GM23338 (cell line): Measurements from ENCODE around the gene ADGRV1. TPM values are rescaled to one million over a fixed set of nuclear protein-coding genes. Genes with fewer than 3 reads are reported as not detected.

Experiments
- ATAC-seq: fragments of 200-7000 bp; cut with Tn5 transposase; 3 replicates; pipeline ENCODE4 v1.9.1; 2020
- DNase-seq: peaks from one replicate; pipeline ENCODE4 v3.0.0-alpha.2; 2015; ENCODE audit warnings: low spot score
- H2AFZ ChIP-seq: fragments of 200-600 bp; sonication (generic); 2 replicates; pipeline ENCODE4 v1.8.0; 2016; ENCODE audit warnings: antibody characterized with exemption, mild to moderate bottlenecking, moderate library complexity
- H3F3A ChIP-seq: fragments of 200-600 bp; sonication (generic); replicated peaks from 2 replicates; pipeline ENCODE4 v1.8.0; 2017; ENCODE audit warnings: antibody characterized with exemption, mixed run types, low read depth
- H3K27ac ChIP-seq: fragments of 200-600 bp; sonication (generic); 2 replicates; pipeline ENCODE4 v1.6.1; 2016; ENCODE audit warnings: low read depth
- H3K27me3 ChIP-seq: fragments of 200-600 bp; sonication (generic); 2 replicates; pipeline ENCODE4 v1.8.0; 2016; ENCODE audit warnings: mild to moderate bottlenecking, mixed run types, moderate library complexity; ENCODE audit not compliant: insufficient read depth
- H3K36me3 ChIP-seq: fragments of 200-600 bp; sonication (generic); 2 replicates; pipeline ENCODE4 v1.8.0; 2016; ENCODE audit warnings: mild to moderate bottlenecking; ENCODE audit not compliant: insufficient read depth
- H3K4me1 ChIP-seq: fragments of 200-600 bp; sonication (generic); 2 replicates; pipeline ENCODE4 v1.8.0; 2016; ENCODE audit warnings: mild to moderate bottlenecking, moderate library complexity; ENCODE audit not compliant: insufficient read depth
- H3K4me2 ChIP-seq: fragments of 200-600 bp; sonication (generic); 2 replicates; pipeline ENCODE4 v1.7.1; 2017; ENCODE audit warnings: mixed run types
- H3K4me3 ChIP-seq: fragments of 200-600 bp; sonication (generic); 2 replicates; pipeline ENCODE4 v1.6.1; 2016; ENCODE audit warnings: mixed run types
- H3K79me2 ChIP-seq: fragments of 200-600 bp; sonication (generic); replicated peaks from 2 replicates; pipeline ENCODE4 v1.8.0; 2017; ENCODE audit warnings: mild to moderate bottlenecking; ENCODE audit not compliant: insufficient read depth
- H3K9me2 ChIP-seq: fragments of 200-600 bp; sonication (generic); 2 replicates; pipeline ENCODE4 v1.8.0; 2017; ENCODE audit not compliant: insufficient read depth
- H4K20me1 ChIP-seq: fragments of 200-600 bp; sonication (generic); replicated peaks from 2 replicates; pipeline ENCODE4 v1.8.0; 2017; ENCODE audit warnings: mild to moderate bottlenecking; ENCODE audit not compliant: insufficient read depth
- H3K27ac Mint-ChIP-seq: 2 replicates; pipeline ENCODE4 v1.8.0; 2020; ENCODE audit warnings: inconsistent platforms, mild to moderate bottlenecking, moderate library complexity, mixed read lengths
- H3K27me3 Mint-ChIP-seq: 3 replicates; pipeline ENCODE4 v1.8.0; 2022; ENCODE audit warnings: low read depth, mild to moderate bottlenecking, moderate library complexity, mixed read lengths, inconsistent platforms; ENCODE audit not compliant: insufficient read depth, poor library complexity
- H3K36me3 Mint-ChIP-seq: 3 replicates; pipeline ENCODE4 v1.8.0; 2021; ENCODE audit warnings: low read depth, mild to moderate bottlenecking, inconsistent platforms, moderate library complexity, mixed read lengths
- H3K4me1 Mint-ChIP-seq: 3 replicates; pipeline ENCODE4 v1.8.0; 2020; ENCODE audit warnings: mild to moderate bottlenecking, inconsistent platforms, mixed read lengths
- H3K4me3 Mint-ChIP-seq: 3 replicates; pipeline ENCODE4 v1.8.0; 2021; ENCODE audit warnings: moderate library complexity, mild to moderate bottlenecking, inconsistent platforms, mixed read lengths
- H3K9me3 Mint-ChIP-seq: 3 replicates; pipeline ENCODE4 v1.8.0; 2020; ENCODE audit warnings: moderate library complexity, mild to moderate bottlenecking, inconsistent platforms, mixed read lengths
- CREB1 ChIP-seq: fragments of 250-450 bp; sonication (Bioruptor Pico); IDR thresholded peaks from 2 replicates; pipeline ENCODE4 v1.5.0; 2020; ENCODE audit warnings: low read depth, mild to moderate bottlenecking, moderate library complexity
- EZH2 ChIP-seq: fragments of 200-600 bp; sonication (generic); IDR thresholded peaks from one replicate; pipeline ENCODE4 v1.8.0; 2017; ENCODE audit warnings: antibody characterized with exemption, mild to moderate bottlenecking, low read depth; ENCODE audit not compliant: unreplicated experiment
- EZH2phosphoT487 ChIP-seq: fragments of 200-600 bp; sonication (generic); IDR thresholded peaks from one replicate; pipeline ENCODE4 v1.8.1; 2018; ENCODE audit warnings: antibody characterized with exemption; ENCODE audit not compliant: unreplicated experiment
- JUNB ChIP-seq: IDR thresholded peaks from one replicate; pipeline ENCODE4 v1.6.1; 2016; ENCODE audit warnings: antibody characterized with exemption; ENCODE audit not compliant: unreplicated experiment
- NANOG ChIP-seq: IDR thresholded peaks from 2 replicates; pipeline ENCODE4 v1.6.1; 2016; ENCODE audit warnings: antibody characterized with exemption, borderline replicate concordance
- POLR2AphosphoS5 ChIP-seq: IDR thresholded peaks from 2 replicates; pipeline ENCODE4 v1.6.1; 2016; ENCODE audit warnings: antibody characterized with exemption, low read depth
- STAT1 ChIP-seq: IDR thresholded peaks from one replicate; pipeline ENCODE4 v1.6.1; 2016; ENCODE audit warnings: antibody characterized with exemption; ENCODE audit not compliant: unreplicated experiment
- ZNF114 ChIP-seq: fragments of 250-450 bp; sonication (Bioruptor Pico); IDR thresholded peaks from 2 replicates; pipeline ENCODE4 v1.5.0; 2020; ENCODE audit warnings: mild to moderate bottlenecking, moderate library complexity
- ZNF331 ChIP-seq: fragments of 250-450 bp; sonication (Bioruptor Pico); IDR thresholded peaks from 2 replicates; pipeline ENCODE4 v1.5.0; 2020; ENCODE audit warnings: low read depth, mild to moderate bottlenecking, moderate library complexity
- polyA plus RNA-seq: library from polyadenylated mRNA; unstranded; fragments of >200 nt; fragmentation: Nextera tagmentation; extraction: Ambion mirVana; gene quantifications from 2 replicates; pipeline ENCODE4 v1.2.1, GENCODE V29; 2016
- total RNA-seq: library from RNA; depleted of rRNA; stranded (reverse); fragments of >200 nt; shearing (Covaris generic); gene quantifications from 2 replicates; pipeline ENCODE4 v1.2.3, GENCODE V29; 2014
- TF ChIP-seq, protein P1 (sequence below): fragments of 250-450 bp; sonication (Bioruptor Pico); IDR thresholded peaks from 2 replicates; pipeline ENCODE4 v1.5.0; 2020; ENCODE audit warnings: mild to moderate bottlenecking, moderate library complexity
- TF ChIP-seq, protein P2 (sequence below): IDR thresholded peaks from 2 replicates; pipeline ENCODE4 v1.6.1; 2016; ENCODE audit warnings: antibody characterized with exemption
- TF ChIP-seq, protein P3 (sequence below): IDR thresholded peaks from one replicate; pipeline ENCODE4 v1.6.1; 2018; ENCODE audit warnings: antibody characterized with exemption; ENCODE audit not compliant: unreplicated experiment
- TF ChIP-seq, protein P4 (sequence below), 2 experiments: fragments of 200-600 bp in 1 of 2; sonication (generic) in 1 of 2; conservative IDR thresholded peaks; 2 replicates each; pipeline versions ENCODE4 v1.5.1 to v1.6.1; 2016 to 2017; ENCODE audit warnings: antibody characterized with exemption in 2 of 2, low read depth in 2 of 2, mild to moderate bottlenecking in 2 of 2, moderate library complexity in 1 of 2

Gene ADGRV1
- total and polyA plus RNA-seq, 2 experiments from 2014 or later = 46.1 to 149 TPM

DNA sequence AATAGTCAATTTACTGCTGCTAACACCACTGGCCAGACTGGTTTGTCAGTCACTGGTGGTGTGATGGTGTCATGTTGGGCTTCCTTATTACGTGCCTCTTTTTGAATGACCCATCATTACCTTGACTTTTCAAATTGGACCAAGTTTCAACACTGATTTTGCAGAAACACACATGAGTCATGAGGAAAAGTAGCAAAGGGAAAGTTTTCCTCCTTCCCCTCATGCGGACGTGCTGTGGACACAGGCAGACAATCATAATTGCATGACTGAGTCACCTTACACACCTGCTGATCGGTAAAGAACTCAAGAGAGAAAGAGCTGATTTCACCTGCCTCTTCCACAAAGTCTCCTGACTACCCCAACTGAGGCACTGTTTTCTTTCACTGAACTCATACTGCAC lies 500.0 kb downstream of the ADGRV1 start:
- Histone ChIP-seq H3K36me3 (no peaks in the 10 kb centered on the region), H3K27ac (no peak overlapping the region), H3K79me2 (0 out of 2 replicates have a peak, but pooled peaks cover 3% of the 10 kb centered on the region), H3K9me2 (no peaks in the 10 kb centered on the region), H3K4me3 (no peak overlapping the region), H3K4me1 (peaks cover 3% of the 10 kb centered on the region; the same call in 1 of the 2 replicates), H4K20me1 (0 out of 2 replicates have a peak, but pooled peaks cover 4% of the 10 kb centered on the region), H2AFZ (no peak overlapping the region), H3F3A (no peaks in the 10 kb centered on the region), H3K4me2 (no peak overlapping the region), H3K27me3 (no peaks in the 10 kb centered on the region)
- DNase-seq (no peak), ATAC-seq (no peak)
- TF ChIP-seq CREB1 (CRISPR knock-in tag) (no peak), JUNB (no peak), ZNF114 (no peak), EZH2phosphoT487 (no peak), ZNF331 (CRISPR knock-in tag) (no peak), NANOG (no peak), POLR2AphosphoS5 (no peak), STAT1 (no peak), EZH2 (no peak)
- TF ChIP-seq, protein P1, sequence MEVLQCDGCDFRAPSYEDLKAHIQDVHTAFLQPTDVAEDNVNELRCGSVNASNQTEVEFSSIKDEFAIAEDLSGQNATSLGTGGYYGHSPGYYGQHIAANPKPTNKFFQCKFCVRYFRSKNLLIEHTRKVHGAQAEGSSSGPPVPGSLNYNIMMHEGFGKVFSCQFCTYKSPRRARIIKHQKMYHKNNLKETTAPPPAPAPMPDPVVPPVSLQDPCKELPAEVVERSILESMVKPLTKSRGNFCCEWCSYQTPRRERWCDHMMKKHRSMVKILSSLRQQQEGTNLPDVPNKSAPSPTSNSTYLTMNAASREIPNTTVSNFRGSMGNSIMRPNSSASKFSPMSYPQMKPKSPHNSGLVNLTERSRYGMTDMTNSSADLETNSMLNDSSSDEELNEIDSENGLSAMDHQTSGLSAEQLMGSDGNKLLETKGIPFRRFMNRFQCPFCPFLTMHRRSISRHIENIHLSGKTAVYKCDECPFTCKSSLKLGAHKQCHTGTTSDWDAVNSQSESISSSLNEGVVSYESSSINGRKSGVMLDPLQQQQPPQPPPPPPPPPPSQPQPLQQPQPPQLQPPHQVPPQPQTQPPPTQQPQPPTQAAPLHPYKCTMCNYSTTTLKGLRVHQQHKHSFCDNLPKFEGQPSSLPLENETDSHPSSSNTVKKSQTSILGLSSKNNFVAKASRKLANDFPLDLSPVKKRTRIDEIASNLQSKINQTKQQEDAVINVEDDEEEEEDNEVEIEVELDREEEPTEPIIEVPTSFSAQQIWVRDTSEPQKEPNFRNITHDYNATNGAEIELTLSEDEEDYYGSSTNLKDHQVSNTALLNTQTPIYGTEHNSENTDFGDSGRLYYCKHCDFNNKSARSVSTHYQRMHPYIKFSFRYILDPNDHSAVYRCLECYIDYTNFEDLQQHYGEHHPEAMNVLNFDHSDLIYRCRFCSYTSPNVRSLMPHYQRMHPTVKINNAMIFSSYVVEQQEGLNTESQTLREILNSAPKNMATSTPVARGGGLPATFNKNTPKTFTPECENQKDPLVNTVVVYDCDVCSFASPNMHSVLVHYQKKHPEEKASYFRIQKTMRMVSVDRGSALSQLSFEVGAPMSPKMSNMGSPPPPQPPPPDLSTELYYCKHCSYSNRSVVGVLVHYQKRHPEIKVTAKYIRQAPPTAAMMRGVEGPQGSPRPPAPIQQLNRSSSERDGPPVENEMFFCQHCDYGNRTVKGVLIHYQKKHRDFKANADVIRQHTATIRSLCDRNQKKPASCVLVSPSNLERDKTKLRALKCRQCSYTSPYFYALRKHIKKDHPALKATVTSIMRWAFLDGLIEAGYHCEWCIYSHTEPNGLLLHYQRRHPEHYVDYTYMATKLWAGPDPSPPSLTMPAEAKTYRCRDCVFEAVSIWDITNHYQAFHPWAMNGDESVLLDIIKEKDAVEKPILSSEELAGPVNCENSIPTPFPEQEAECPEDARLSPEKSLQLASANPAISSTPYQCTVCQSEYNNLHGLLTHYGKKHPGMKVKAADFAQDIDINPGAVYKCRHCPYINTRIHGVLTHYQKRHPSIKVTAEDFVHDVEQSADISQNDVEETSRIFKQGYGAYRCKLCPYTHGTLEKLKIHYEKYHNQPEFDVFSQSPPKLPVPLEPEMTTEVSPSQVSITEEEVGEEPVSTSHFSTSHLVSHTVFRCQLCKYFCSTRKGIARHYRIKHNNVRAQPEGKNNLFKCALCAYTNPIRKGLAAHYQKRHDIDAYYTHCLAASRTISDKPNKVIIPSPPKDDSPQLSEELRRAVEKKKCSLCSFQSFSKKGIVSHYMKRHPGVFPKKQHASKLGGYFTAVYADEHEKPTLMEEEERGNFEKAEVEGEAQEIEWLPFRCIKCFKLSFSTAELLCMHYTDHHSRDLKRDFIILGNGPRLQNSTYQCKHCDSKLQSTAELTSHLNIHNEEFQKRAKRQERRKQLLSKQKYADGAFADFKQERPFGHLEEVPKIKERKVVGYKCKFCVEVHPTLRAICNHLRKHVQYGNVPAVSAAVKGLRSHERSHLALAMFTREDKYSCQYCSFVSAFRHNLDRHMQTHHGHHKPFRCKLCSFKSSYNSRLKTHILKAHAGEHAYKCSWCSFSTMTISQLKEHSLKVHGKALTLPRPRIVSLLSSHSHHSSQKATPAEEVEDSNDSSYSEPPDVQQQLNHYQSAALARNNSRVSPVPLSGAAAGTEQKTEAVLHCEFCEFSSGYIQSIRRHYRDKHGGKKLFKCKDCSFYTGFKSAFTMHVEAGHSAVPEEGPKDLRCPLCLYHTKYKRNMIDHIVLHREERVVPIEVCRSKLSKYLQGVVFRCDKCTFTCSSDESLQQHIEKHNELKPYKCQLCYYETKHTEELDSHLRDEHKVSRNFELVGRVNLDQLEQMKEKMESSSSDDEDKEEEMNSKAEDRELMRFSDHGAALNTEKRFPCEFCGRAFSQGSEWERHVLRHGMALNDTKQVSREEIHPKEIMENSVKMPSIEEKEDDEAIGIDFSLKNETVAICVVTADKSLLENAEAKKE = no peak
- TF ChIP-seq, protein P2, sequence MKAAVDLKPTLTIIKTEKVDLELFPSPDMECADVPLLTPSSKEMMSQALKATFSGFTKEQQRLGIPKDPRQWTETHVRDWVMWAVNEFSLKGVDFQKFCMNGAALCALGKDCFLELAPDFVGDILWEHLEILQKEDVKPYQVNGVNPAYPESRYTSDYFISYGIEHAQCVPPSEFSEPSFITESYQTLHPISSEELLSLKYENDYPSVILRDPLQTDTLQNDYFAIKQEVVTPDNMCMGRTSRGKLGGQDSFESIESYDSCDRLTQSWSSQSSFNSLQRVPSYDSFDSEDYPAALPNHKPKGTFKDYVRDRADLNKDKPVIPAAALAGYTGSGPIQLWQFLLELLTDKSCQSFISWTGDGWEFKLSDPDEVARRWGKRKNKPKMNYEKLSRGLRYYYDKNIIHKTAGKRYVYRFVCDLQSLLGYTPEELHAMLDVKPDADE = no peak
- TF ChIP-seq, protein P3, sequence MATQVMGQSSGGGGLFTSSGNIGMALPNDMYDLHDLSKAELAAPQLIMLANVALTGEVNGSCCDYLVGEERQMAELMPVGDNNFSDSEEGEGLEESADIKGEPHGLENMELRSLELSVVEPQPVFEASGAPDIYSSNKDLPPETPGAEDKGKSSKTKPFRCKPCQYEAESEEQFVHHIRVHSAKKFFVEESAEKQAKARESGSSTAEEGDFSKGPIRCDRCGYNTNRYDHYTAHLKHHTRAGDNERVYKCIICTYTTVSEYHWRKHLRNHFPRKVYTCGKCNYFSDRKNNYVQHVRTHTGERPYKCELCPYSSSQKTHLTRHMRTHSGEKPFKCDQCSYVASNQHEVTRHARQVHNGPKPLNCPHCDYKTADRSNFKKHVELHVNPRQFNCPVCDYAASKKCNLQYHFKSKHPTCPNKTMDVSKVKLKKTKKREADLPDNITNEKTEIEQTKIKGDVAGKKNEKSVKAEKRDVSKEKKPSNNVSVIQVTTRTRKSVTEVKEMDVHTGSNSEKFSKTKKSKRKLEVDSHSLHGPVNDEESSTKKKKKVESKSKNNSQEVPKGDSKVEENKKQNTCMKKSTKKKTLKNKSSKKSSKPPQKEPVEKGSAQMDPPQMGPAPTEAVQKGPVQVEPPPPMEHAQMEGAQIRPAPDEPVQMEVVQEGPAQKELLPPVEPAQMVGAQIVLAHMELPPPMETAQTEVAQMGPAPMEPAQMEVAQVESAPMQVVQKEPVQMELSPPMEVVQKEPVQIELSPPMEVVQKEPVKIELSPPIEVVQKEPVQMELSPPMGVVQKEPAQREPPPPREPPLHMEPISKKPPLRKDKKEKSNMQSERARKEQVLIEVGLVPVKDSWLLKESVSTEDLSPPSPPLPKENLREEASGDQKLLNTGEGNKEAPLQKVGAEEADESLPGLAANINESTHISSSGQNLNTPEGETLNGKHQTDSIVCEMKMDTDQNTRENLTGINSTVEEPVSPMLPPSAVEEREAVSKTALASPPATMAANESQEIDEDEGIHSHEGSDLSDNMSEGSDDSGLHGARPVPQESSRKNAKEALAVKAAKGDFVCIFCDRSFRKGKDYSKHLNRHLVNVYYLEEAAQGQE = no peak
- TF ChIP-seq, protein P4, sequence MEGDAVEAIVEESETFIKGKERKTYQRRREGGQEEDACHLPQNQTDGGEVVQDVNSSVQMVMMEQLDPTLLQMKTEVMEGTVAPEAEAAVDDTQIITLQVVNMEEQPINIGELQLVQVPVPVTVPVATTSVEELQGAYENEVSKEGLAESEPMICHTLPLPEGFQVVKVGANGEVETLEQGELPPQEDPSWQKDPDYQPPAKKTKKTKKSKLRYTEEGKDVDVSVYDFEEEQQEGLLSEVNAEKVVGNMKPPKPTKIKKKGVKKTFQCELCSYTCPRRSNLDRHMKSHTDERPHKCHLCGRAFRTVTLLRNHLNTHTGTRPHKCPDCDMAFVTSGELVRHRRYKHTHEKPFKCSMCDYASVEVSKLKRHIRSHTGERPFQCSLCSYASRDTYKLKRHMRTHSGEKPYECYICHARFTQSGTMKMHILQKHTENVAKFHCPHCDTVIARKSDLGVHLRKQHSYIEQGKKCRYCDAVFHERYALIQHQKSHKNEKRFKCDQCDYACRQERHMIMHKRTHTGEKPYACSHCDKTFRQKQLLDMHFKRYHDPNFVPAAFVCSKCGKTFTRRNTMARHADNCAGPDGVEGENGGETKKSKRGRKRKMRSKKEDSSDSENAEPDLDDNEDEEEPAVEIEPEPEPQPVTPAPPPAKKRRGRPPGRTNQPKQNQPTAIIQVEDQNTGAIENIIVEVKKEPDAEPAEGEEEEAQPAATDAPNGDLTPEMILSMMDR (conservative IDR thresholded peaks at IDR 0.05; ENCODE audit: low read depth in 2 of 2) = no peak
- Mint-ChIP-seq H3K4me1 (peaks cover 24% of the 10 kb centered on the region), H3K27ac (no peak overlapping the region), H3K4me3 (no peak overlapping the region), H3K27me3 (no peaks in the 10 kb centered on the region), H3K9me3 (no peaks in the 10 kb centered on the region), H3K36me3 (no peaks in the 10 kb centered on the region)
